GM10266 (cell line): ENCODE data around the gene SMIM28.
A peak's percentile ranks its signal among the peaks of the same experiment; 100 is the strongest.

Experiments used
- DNase-seq: peaks from one replicate; pipeline ENCODE4 v3.0.0; 2012; ENCODE audit errors: extremely low spot score
- CTCF ChIP-seq: IDR thresholded peaks from 2 replicates; pipeline ENCODE4 v1.5.1; 2012; ENCODE audit warnings: mild to moderate bottlenecking, low read depth; ENCODE audit not compliant: control insufficient read depth, insufficient read depth; ENCODE audit errors: missing control alignments

Gene SMIM28

GRCh38 chr6:138405816-138406413 lies 28.2 kb downstream of the SMIM28 start:
- no peak for TF ChIP-seq CTCF

DNA sequence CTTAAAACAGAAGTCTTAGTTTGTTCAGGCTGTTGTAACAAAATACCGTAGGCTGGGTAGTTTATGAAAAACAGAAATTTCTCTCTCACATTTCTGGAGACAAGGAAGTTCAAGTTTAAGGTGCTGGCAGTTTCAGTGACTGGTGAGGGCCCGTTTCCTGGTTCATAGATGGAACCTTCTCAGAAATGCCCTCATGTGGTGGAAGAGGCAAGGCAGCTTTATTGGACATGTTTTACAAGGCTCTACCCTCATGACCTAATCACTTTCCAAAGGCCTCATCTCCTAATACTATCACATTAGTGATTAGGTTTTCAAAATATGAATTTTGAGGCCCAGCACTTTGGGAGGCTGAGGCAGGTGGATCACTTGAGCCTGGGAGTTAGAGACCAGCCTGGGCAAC lies 28.7 kb downstream of the SMIM28 start:
- TF ChIP-seq CTCF = no peak
- DNase-seq = no peak

More at GRCh38 chr6:138405816-138406413, 28.2 kb downstream of the SMIM28 start:
- DNase-seq = no peak

GRCh38 chr6:138410048-138410735 lies 32.5 kb downstream of the SMIM28 start:
- no peak for DNase-seq
- TF ChIP-seq CTCF = no peak

DNA sequence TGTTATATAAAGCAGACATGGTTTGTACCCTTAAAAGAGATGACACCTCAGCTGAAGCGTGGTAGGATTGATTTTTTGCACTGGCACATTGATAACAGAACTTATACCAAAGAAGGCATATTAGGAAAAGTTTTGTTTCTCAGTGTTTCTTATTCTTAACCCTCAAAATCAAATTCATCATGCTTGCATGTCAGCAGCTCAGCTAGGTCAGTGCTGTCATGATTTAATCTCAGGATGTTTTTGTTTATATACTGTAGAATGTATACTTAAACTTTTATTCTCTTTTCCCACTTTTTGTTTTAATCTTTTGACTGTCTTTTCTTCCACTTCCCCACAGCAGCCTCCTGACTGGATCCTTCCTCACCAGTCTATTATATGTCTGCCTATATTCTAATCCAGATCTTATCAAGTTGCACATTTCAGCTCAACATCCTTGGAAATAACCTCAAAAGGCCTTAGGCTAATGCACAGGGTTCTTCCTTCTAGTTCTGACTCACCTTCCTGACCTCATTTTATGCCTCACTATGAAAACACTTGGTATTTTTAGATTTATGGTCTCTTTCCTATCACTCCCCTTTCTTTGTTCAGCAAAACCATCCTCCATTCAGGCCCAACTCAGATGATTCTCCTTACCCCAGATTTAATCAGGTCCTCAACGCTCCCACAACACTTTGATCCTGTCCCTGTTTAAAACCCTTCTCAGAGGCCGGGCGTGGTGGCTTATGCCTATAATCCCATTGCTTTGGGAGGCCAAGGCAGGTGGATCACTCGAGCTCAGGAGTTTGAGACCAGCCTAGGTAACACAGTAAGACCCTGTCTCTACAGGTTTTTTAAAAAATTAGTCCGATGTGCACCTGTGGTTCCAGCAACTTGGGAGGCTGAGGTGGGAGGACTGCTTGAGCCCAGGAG lies 33.5 kb downstream of the SMIM28 start:
- no peak for TF ChIP-seq CTCF
- DNase-seq = peak; percentile 61

GRCh38 chr6:138415125-138415524 lies 37.4 kb downstream of the SMIM28 start:
- no peak for DNase-seq
- TF ChIP-seq CTCF = no peak

DNA sequence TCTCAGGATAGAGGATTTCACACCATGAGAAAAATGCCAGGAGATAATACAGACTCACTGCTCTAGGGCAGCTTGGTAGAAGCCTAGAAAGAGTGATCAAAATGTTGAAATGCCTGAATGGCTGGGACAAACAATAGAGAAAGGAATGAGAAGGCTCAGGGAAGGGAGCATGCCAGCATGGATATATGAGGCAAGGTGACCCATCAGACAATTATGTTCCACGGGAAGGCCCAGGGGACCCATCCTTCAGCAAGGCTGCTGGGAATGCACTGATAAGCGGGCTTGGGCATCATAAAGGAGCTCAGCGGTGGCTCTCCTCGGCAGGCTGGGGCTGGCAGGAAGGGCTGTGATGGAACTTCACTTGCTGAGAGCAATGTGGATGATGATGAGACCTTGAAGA lies 38.5 kb downstream of the SMIM28 start:
- no peak for TF ChIP-seq CTCF
- DNase-seq = no peak
